GM12801 (cell line): ENCODE results near the gene TXNRD1.

Source experiments
- CTCF ChIP-seq: IDR thresholded peaks from one replicate; pipeline ENCODE4 v1.5.1; 2011; ENCODE audit warnings: control low read depth; ENCODE audit not compliant: insufficient read length; ENCODE audit errors: extremely low read depth

The TXNRD1 gene

GRCh38 chr12:104183443-104183842 lies 32.1 kb upstream of the TXNRD1 start:
- TF ChIP-seq CTCF, result no peak

DNA sequence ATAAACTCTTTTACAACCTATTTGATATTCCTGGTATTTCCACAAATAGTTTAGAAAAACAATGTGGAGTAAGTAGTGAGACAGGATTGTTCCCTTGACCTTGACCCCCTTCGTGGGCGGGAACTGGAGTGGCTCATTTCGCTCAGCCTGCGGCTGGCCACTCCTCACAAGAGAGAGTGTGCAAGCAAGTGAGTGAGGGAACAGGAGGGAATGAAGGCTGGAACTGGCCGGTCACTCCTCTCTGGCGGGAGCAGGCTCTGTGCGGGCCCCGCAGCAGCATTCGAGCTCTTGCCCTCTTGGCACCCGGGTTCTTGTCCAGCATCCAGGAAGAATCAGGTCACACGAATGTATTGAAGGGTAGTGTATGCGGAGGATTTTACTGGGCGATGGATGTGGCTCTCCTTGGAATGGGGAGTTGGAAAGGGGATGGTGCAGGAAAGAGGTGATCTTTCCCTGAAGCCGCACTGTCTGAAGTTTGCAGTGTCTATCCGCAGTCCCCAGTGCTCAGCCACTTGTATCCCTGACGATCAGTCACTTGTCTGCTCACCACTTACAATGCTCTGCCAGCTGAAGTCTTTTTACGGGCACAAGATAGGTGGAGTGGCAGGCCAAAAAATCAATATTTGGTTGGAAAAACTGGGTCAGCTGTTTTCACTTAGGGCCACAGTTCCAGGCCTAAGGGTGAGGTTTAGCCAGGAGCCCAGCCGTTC lies 28.0 kb upstream of the TXNRD1 start:
- TF ChIP-seq CTCF, result no peak

- no peak for TF ChIP-seq CTCF
These were observed 27.0 kb upstream of the TXNRD1 start for GRCh38 chr12:104188534-104188933.

DNA sequence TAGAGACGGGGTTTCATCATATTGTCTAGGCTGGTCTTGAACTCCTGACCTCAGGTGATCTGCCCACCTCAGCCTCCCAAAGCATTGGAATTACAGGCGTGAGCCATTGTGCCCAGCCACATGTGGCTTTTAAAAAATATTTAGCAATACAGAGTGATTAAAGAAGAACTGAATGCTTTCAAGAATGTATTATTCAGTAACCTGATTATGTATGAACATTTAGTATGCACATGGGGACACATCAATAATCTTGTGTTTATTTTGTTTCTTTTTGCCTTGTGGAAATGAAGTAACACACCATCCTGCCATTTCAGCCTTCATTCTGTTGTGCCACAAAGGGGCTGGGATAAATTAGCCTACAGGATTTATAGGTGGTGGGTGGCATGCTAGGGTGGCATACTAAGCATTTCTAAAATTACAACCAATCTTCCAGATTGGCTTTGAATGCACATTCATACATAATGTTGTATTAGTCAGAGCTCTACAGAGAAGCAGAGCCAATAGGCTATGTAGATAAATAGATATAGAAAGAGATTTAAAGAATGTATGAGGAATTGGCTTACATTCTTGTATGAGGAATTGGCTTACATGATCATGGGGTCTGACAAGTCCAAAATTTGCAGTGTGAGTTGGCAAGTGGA lies 25.5 kb upstream of the TXNRD1 start:
- TF ChIP-seq CTCF, result no peak

GRCh38 chr12:104190641-104191176 lies 24.9 kb upstream of the TXNRD1 start:
- no peak for TF ChIP-seq CTCF

- no peak for TF ChIP-seq CTCF
These were observed 18.3 kb upstream of the TXNRD1 start for GRCh38 chr12:104197264-104197663.

DNA sequence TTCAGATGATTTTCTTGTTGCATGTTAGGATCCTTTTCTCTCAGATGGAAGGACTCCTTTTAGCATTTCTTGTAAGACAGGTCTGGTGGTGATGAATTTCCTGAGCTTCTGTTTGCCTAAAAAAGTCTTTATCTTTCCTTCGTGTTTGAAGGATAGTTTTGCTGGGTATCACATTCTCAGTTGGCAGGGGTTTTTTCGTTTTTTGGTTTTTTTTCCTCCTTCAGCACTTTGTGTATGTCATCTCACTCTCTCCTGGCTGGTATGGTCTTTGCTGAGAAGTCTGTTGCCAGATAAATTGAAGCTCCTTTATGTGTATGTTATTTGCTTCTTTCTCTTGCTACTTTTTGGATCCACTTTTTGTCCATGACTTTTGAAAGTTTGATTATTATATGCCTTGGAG lies 15.6 kb upstream of the TXNRD1 start:
- TF ChIP-seq CTCF, result no peak
